Mucosa of rectum (tissue), 2 donors: ENCODE results near the gene KIT.

ENCODE experiments used
- H3K27ac ChIP-seq, 2 donors: one replicate each; pipeline ENCODE4 v1.7.0; 2013; ENCODE audit warnings: inconsistent platforms in 2 of 2, low read depth in 2 of 2, low read length in 2 of 2
- H3K27me3 ChIP-seq, 2 donors: one replicate each; pipeline ENCODE4 v1.7.0; 2013; ENCODE audit warnings: low read length in 2 of 2; ENCODE audit not compliant: control insufficient read depth in 2 of 2, insufficient read depth in 2 of 2
- H3K36me3 ChIP-seq, 2 donors: one replicate each; pipeline ENCODE4 v1.7.0; 2013; ENCODE audit warnings: low read length in 2 of 2; ENCODE audit not compliant: control insufficient read depth in 2 of 2, insufficient read depth in 2 of 2
- H3K4me1 ChIP-seq, 2 donors: one replicate each; pipeline ENCODE4 v1.7.0; 2013; ENCODE audit warnings: low read length in 2 of 2, mild to moderate bottlenecking in 1 of 2; ENCODE audit not compliant: control insufficient read depth in 2 of 2, insufficient read depth in 2 of 2
- H3K4me3 ChIP-seq, 2 donors: one replicate each; pipeline ENCODE4 v1.7.0; 2013; ENCODE audit warnings: low read length in 2 of 2
- H3K9ac ChIP-seq, 2 donors: one replicate each; pipeline ENCODE4 v1.7.0; 2013; ENCODE audit warnings: low read length in 2 of 2, low read depth in 1 of 2, mild to moderate bottlenecking in 1 of 2
- H3K9me3 ChIP-seq, 2 donors: one replicate each; pipeline ENCODE4 v1.7.0; 2013; ENCODE audit warnings: low read length in 2 of 2; ENCODE audit not compliant: control insufficient read depth in 2 of 2
- donor health status: healthy.
- donor health status: Normal muscosa, but diverticular disease.

Gene KIT

GRCh38 chr4:54695337-54695736 is 37.6 kb downstream of the KIT start:
- Histone ChIP-seq H3K4me3 (no peak overlapping the region), H3K36me3 (no peaks in the 10 kb centered on the region), H3K27ac (no peak overlapping the region), H3K4me1 (no peaks in the 10 kb centered on the region), H3K27me3 (no peaks in the 10 kb centered on the region), H3K9me3 (no peaks in the 10 kb centered on the region), H3K9ac (no peak overlapping the region)

GRCh38 chr4:54695788-54696187 is 38.0 kb downstream of the KIT start:
- Histone ChIP-seq H3K9me3 (no peaks in the 10 kb centered on the region), H3K4me1 (no peaks in the 10 kb centered on the region), H3K27me3 (no peaks in the 10 kb centered on the region), H3K9ac (no peak overlapping the region), H3K27ac (no peak overlapping the region), H3K36me3 (no peaks in the 10 kb centered on the region), H3K4me3 (no peak overlapping the region)

- H3K4me1 ChIP-seq = no peaks in the 10 kb centered on the region
- no peaks in the 10 kb centered on the region for H3K36me3 ChIP-seq
- H3K9ac ChIP-seq = no peak overlapping the region
- no peak overlapping the region for H3K27ac ChIP-seq
- no peaks in the 10 kb centered on the region for H3K27me3 ChIP-seq
- H3K9me3 ChIP-seq = no peaks in the 10 kb centered on the region
- H3K4me3 ChIP-seq = no peak overlapping the region
Observed at GRCh38 chr4:54696649-54697048, 38.9 kb downstream of the KIT start.

- H3K9ac ChIP-seq = no peak overlapping the region
- H3K9me3 ChIP-seq = no peaks in the 10 kb centered on the region
- H3K27ac ChIP-seq = no peak overlapping the region
- no peaks in the 10 kb centered on the region for H3K27me3 ChIP-seq
- no peak overlapping the region for H3K4me3 ChIP-seq
- no peaks in the 10 kb centered on the region for H3K36me3 ChIP-seq
- H3K4me1 ChIP-seq = no peaks in the 10 kb centered on the region
Observed at GRCh38 chr4:54700986-54701385, 43.2 kb downstream of the KIT start.

- Histone ChIP-seq H3K9me3 (no peaks in the 10 kb centered on the region), H3K27me3 (no peaks in the 10 kb centered on the region), H3K36me3 (no peaks in the 10 kb centered on the region), H3K9ac (no peak overlapping the region), H3K4me3 (no peak overlapping the region), H3K4me1 (no peaks in the 10 kb centered on the region), H3K27ac (no peak overlapping the region)
Observed at GRCh38 chr4:54703182-54703581, 45.4 kb downstream of the KIT start.

GRCh38 chr4:54707406-54707805 is 49.6 kb downstream of the KIT start:
- Histone ChIP-seq H3K4me1 (peaks cover 0 to 3% of the 10 kb centered on the region in 2 donors), H3K9ac (no peak overlapping the region), H3K27ac (no peak overlapping the region), H3K9me3 (no peaks in the 10 kb centered on the region), H3K36me3 (no peaks in the 10 kb centered on the region), H3K27me3 (no peaks in the 10 kb centered on the region), H3K4me3 (no peak overlapping the region)

GRCh38 chr4:54708339-54709279 is 50.9 kb downstream of the KIT start:
- no peaks in the 10 kb centered on the region for H3K9me3 ChIP-seq
- peaks cover 0 to 3% of the 10 kb centered on the region in 2 donors for H3K4me1 ChIP-seq
- H3K9ac ChIP-seq = no peak overlapping the region
- H3K27me3 ChIP-seq = no peaks in the 10 kb centered on the region
- no peaks in the 10 kb centered on the region for H3K36me3 ChIP-seq
- H3K27ac ChIP-seq = no peak overlapping the region
- no peak overlapping the region for H3K4me3 ChIP-seq

GRCh38 chr4:54709400-54709799 is 51.6 kb downstream of the KIT start:
- no peak overlapping the region for H3K4me3 ChIP-seq
- no peak overlapping the region for H3K9ac ChIP-seq
- H3K36me3 ChIP-seq = no peaks in the 10 kb centered on the region
- no peaks in the 10 kb centered on the region for H3K27me3 ChIP-seq
- no peaks in the 10 kb centered on the region for H3K9me3 ChIP-seq
- peaks cover 0 to 3% of the 10 kb centered on the region in 2 donors for H3K4me1 ChIP-seq
- no peak overlapping the region for H3K27ac ChIP-seq

- no peak overlapping the region for H3K9ac ChIP-seq
- H3K36me3 ChIP-seq = no peaks in the 10 kb centered on the region
- no peaks in the 10 kb centered on the region for H3K27me3 ChIP-seq
- no peaks in the 10 kb centered on the region for H3K9me3 ChIP-seq
- H3K27ac ChIP-seq = no peak overlapping the region
- H3K4me1 ChIP-seq = peaks cover 0 to 3% of the 10 kb centered on the region in 2 donors
- no peak overlapping the region for H3K4me3 ChIP-seq
Observed at GRCh38 chr4:54712206-54712605, 54.4 kb downstream of the KIT start.

GRCh38 chr4:54714631-54715030 is 56.9 kb downstream of the KIT start:
- Histone ChIP-seq H3K27me3 (no peaks in the 10 kb centered on the region), H3K9ac (no peak overlapping the region), H3K36me3 (no peaks in the 10 kb centered on the region), H3K4me1 (peaks cover 0 to 3% of the 10 kb centered on the region in 2 donors), H3K9me3 (no peaks in the 10 kb centered on the region), H3K27ac (no peak overlapping the region), H3K4me3 (no peak overlapping the region)
